DOHH2 (cell line): ENCODE measurements around the gene DOK7.

Experiments used
- H3F3A ChIP-seq: fragments of 200-600 bp; sonication (generic), shearing (Covaris generic); 2 replicates; pipeline ENCODE4 v1.6.0; 2016; ENCODE audit warnings: antibody characterized with exemption, mild to moderate bottlenecking; ENCODE audit not compliant: control insufficient read depth, insufficient read depth
- H3K27ac ChIP-seq: fragments of 200-600 bp; sonication (generic); 2 replicates; pipeline ENCODE4 v1.5.1; 2014; ENCODE audit warnings: low read depth, mild to moderate bottlenecking, low read length, moderate library complexity
- H3K27me3 ChIP-seq: fragments of 200-600 bp; sonication (generic); 2 replicates; pipeline ENCODE4 v1.6.1; 2014; ENCODE audit warnings: mild to moderate bottlenecking, low read length, mixed read lengths; ENCODE audit not compliant: control insufficient read depth
- H3K36me3 ChIP-seq: fragments of 200-600 bp; sonication (generic); 2 replicates; pipeline ENCODE4 v1.6.1; 2014; ENCODE audit warnings: mild to moderate bottlenecking, low read length, moderate library complexity, mixed read lengths; ENCODE audit not compliant: control insufficient read depth
- H3K4me1 ChIP-seq: fragments of 200-600 bp; sonication (generic); 2 replicates; pipeline ENCODE4 v1.6.1; 2014; ENCODE audit warnings: mild to moderate bottlenecking, low read length, mixed read lengths; ENCODE audit not compliant: control insufficient read depth
- H3K4me2 ChIP-seq: fragments of 200-600 bp; sonication (generic); 2 replicates; pipeline ENCODE4 v1.6.0; 2014; ENCODE audit warnings: mild to moderate bottlenecking, low read length, moderate library complexity
- H3K4me3 ChIP-seq: fragments of 200-600 bp; sonication (generic); 2 replicates; pipeline ENCODE4 v1.5.1; 2014; ENCODE audit warnings: mild to moderate bottlenecking, low read length, mixed read lengths
- H3K79me2 ChIP-seq: fragments of 200-600 bp; sonication (generic); 2 replicates; pipeline ENCODE4 v1.6.1; 2014; ENCODE audit warnings: mild to moderate bottlenecking, low read length, mixed read lengths; ENCODE audit not compliant: control insufficient read depth
- H3K9me2 ChIP-seq: fragments of 200-600 bp; sonication (generic); replicated peaks from 2 replicates; pipeline ENCODE4 v1.6.1; 2014; ENCODE audit warnings: mild to moderate bottlenecking, low read length, mixed read lengths; ENCODE audit not compliant: control insufficient read depth
- H3K9me3 ChIP-seq: fragments of 200-600 bp; sonication (generic); 2 replicates; pipeline ENCODE4 v1.6.1; 2014; ENCODE audit warnings: antibody characterized with exemption, low read length, mixed read lengths; ENCODE audit not compliant: control insufficient read depth, insufficient read depth
- H4K20me1 ChIP-seq: fragments of 200-600 bp; sonication (generic); 2 replicates; pipeline ENCODE4 v1.6.0; 2014; ENCODE audit warnings: low read depth, mild to moderate bottlenecking, antibody characterized with exemption, low read length, moderate library complexity; ENCODE audit not compliant: control insufficient read depth, insufficient read depth
- CTCF ChIP-seq: fragments of 200-600 bp; sonication (generic); IDR thresholded peaks from one replicate; pipeline ENCODE4 v1.5.1; 2014; ENCODE audit warnings: antibody characterized with exemption, mild to moderate bottlenecking, low read depth, low read length; ENCODE audit not compliant: poor library complexity, severe bottlenecking
- EZH2phosphoT487 ChIP-seq: fragments of 200-600 bp; sonication (generic); IDR thresholded peaks from 2 replicates; pipeline ENCODE4 v1.6.1; 2017; ENCODE audit warnings: borderline replicate concordance, mild to moderate bottlenecking, antibody characterized with exemption, low read length, moderate library complexity, mixed read lengths

The DOK7 gene

GRCh38 chr4:3476936-3477749, 14.0 kb downstream of the DOK7 start:
- Histone ChIP-seq H3K79me2 (no peaks in the 10 kb centered on the region), H3K27me3 (peaks cover 9% of the 10 kb centered on the region), H3K36me3 (no peaks in the 10 kb centered on the region), H3F3A (no peaks in the 10 kb centered on the region), H3K9me3 (no peaks in the 10 kb centered on the region), H3K27ac (no peak overlapping the region), H3K4me3 (no peak overlapping the region), H4K20me1 (no peaks in the 10 kb centered on the region), H3K4me2 (no peak overlapping the region), H3K4me1 (no peaks in the 10 kb centered on the region), H3K9me2 (no peaks in the 10 kb centered on the region)
- TF ChIP-seq EZH2phosphoT487: no peak
- no peak for TF ChIP-seq CTCF

GRCh38 chr4:3477750-3478430, 14.8 kb downstream of the DOK7 start:
- Histone ChIP-seq H3K4me3 (no peak overlapping the region), H4K20me1 (no peaks in the 10 kb centered on the region), H3K9me2 (no peaks in the 10 kb centered on the region), H3K36me3 (no peaks in the 10 kb centered on the region), H3K4me2 (no peak overlapping the region), H3K27me3 (peaks cover 15% of the 10 kb centered on the region), H3K9me3 (no peaks in the 10 kb centered on the region), H3K79me2 (no peaks in the 10 kb centered on the region), H3F3A (no peaks in the 10 kb centered on the region), H3K4me1 (no peaks in the 10 kb centered on the region), H3K27ac (no peak overlapping the region)
- TF ChIP-seq CTCF (no peak), EZH2phosphoT487 (no peak)

GRCh38 chr4:3478446-3479357, 15.6 kb downstream of the DOK7 start:
- H3K4me2 ChIP-seq: no peak overlapping the region

More at GRCh38 chr4:3478446-3479357, 15.6 kb downstream of the DOK7 start:
- no peak for TF ChIP-seq CTCF
- no peak for TF ChIP-seq EZH2phosphoT487
- H3K4me1 ChIP-seq: no peaks in the 10 kb centered on the region
- H3K27me3 ChIP-seq: peaks cover 21% of the 10 kb centered on the region
- H3K79me2 ChIP-seq: no peaks in the 10 kb centered on the region
- H3K4me3 ChIP-seq: no peak overlapping the region
- no peaks in the 10 kb centered on the region for H3K9me2 ChIP-seq
- H3K9me3 ChIP-seq: no peaks in the 10 kb centered on the region
- no peaks in the 10 kb centered on the region for H4K20me1 ChIP-seq
- no peaks in the 10 kb centered on the region for H3K36me3 ChIP-seq
- no peak overlapping the region for H3K27ac ChIP-seq
- H3F3A ChIP-seq: no peaks in the 10 kb centered on the region
